ENCODE data around the gene NDRG4.

Gene NDRG4

DNA sequence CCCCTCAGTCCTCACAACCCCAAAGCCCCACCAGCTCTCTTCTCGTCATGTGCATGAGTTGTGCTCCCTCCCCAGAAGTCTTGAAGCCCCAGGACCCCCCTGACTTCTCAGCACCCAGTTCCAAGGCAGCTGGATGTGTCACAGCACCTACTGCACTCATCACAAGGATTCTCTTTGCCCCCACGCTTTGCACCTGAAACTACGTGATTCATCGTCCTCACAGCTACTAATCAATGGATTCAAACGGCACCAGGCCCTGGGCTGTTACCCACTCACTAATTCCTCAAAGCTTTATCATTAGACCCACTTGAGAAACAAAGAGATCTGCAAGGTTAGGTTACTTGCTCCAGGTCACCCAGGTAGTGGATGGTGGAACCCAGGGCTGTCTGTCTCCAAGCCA is 45.1 kb upstream of the NDRG4 start:
- no peak for DNase-seq (ENCODE audit: low read depth)
- H3K4me3 ChIP-seq (ENCODE audit: control insufficient read depth, low read depth, low read length): no peak overlapping the region
- TF ChIP-seq CTCF (conservative IDR thresholded peaks at IDR 0.05; ENCODE audit: control insufficient read depth, insufficient read depth, low read depth, low read length): no peak

DNA sequence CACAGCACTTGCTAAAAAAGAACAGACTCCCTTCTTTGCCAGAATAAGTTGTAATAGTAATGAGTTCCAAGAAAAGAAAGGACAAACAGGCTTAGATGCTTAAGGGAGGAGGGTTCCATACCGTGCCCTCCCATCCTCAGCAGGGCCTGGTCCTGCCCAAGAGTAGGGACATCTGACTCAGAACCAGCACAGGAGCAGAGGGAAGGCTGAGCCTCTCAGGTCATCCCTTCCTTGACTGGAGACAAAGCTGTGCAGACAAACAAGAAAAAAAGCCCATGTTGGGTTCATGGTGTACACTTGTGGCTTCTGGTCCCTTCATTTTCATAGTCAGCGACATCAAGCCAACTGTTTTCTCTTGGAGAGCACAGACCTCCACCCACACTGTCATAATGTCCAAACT is 44.2 kb upstream of the NDRG4 start:
- TF ChIP-seq CTCF (conservative IDR thresholded peaks at IDR 0.05; ENCODE audit: control insufficient read depth, insufficient read depth, low read depth, low read length): no peak
- no peak overlapping the region for H3K4me3 ChIP-seq (ENCODE audit: control insufficient read depth, low read depth, low read length)
- no peak for DNase-seq (ENCODE audit: low read depth)

DNA sequence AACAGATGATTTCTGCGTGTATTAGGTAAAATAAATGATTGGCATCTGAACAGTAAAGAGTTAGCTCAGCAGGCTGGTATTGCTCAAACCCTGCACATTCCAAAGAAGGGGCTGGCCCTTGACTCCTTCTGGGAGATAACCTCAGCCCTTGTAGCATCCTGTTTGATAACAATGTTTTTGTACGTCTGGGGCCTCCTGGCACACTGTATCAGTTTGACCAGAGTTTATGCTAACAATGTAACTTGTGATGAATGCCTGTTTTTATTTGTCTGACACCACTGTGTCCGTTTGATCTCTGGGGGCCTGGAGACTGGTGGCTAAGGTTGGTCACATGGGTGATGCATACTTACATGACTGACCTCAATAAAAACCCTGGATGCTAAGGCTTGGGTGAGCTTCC is 43.8 kb upstream of the NDRG4 start:
- TF ChIP-seq CTCF (conservative IDR thresholded peaks at IDR 0.05; ENCODE audit: control insufficient read depth, insufficient read depth, low read depth, low read length): no peak
- no peak for DNase-seq (ENCODE audit: low read depth)
- H3K4me3 ChIP-seq (ENCODE audit: control insufficient read depth, low read depth, low read length): no peak overlapping the region

DNA sequence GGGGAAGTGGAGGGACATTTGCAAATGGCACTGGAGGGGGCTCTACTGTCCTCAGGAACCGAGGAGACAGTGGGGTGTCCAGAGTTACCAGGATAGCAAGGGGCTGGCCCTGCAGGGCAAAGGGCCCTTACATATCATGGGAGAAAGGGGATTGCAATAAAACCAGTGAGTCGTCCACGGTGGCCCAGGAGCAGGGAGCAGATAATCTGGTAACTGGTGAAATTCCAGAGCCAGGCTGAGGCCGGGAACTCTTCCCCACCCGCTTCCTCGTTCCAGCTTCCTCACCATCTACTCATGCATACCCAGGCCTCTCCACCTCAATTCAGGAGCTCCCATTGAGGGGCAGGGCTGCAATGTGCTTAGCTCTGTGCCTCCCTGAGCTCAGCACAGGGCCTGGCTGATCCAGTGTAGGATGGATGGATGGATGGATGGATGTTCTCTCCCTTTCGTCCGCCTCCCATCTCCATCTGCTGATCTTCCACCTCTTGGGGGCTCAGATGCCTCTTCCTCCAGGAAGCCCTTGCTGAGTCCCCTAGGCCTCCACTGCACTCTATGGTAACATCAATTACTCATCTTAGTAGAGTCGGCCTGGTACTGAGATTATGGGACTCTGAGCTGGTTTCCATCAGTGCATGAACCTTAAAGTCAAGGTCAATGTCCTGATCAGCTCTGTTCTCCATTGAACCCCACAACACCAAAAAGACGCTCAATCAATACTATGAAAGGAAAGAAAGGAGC is 41.2 kb upstream of the NDRG4 start:
- H3K4me3 ChIP-seq (ENCODE audit: control insufficient read depth, low read depth, low read length): no peak overlapping the region
- TF ChIP-seq CTCF (conservative IDR thresholded peaks at IDR 0.05; ENCODE audit: control insufficient read depth, insufficient read depth, low read depth, low read length): no peak
- no peak for DNase-seq (ENCODE audit: low read depth)

GRCh38 chr16:58459344-58460218 is 40.4 kb upstream of the NDRG4 start:
- H3K4me3 ChIP-seq (ENCODE audit: control insufficient read depth, low read depth, low read length): no peak overlapping the region
- no peak for TF ChIP-seq CTCF (conservative IDR thresholded peaks at IDR 0.05; ENCODE audit: control insufficient read depth, insufficient read depth, low read depth, low read length)
- DNase-seq (ENCODE audit: low read depth): peak; percentile 75

- H3K4me3 ChIP-seq (ENCODE audit: control insufficient read depth, low read depth, low read length): no peak overlapping the region
- DNase-seq (ENCODE audit: low read depth): no peak
- no peak for TF ChIP-seq CTCF (conservative IDR thresholded peaks at IDR 0.05; ENCODE audit: control insufficient read depth, insufficient read depth, low read depth, low read length)
Measured at GRCh38 chr16:58460219-58460610, 39.7 kb upstream of the NDRG4 start.
